ENCODE data around the gene OR9Q1.

OR9Q1 gene

DNA sequence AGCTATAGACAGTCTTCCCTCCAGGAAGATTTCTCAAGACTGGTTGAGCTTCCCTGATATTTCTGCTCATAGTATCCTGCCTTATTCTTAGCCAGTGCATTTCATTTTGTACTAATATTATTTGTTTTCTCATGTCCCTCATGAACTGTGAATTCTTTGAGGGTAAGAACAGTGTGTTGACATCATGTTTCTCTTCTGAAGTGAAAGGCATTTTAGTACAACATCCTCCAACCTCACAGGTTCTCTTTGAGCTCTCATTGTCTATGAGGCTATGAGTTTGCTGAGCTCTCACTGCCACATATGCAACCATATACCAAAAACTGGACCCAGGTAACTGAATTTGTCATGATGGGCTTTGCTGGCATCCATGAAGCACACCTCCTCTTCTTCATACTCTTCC is 7.0 kb downstream of the OR9Q1 start, which contains the start of gene OR6Q1:
OR6Q1 (plus strand) TSS at position 301 of the 400 bp plus-strand sequence; CDS start at position 301, 0 bp downstream.
- POLR2A ChIA-PET, result no interaction called here
- H3K4me3 ChIP-seq (ENCODE audit: control insufficient read depth in 1 of 7, extremely low read depth in 1 of 7, insufficient read depth in 4 of 7, low read depth in 2 of 7, low read length in 6 of 7), result no peak within 1 kb of the TSS
- H3K27ac ChIP-seq (ENCODE audit: insufficient read depth in 1 of 2, low read depth in 1 of 2, low read length in 2 of 2, poor library complexity in 1 of 2, severe bottlenecking in 2 of 2), result no peak within 1 kb of the TSS
- H3K36me3 ChIP-seq (ENCODE audit: control insufficient read depth in 4 of 4, insufficient read depth in 4 of 4, low read length in 3 of 4), result no peaks in the 10 kb centered on the region
- H3K9me3 ChIP-seq (ENCODE audit: control extremely low read depth in 1 of 5, control insufficient read depth in 4 of 5, insufficient read depth in 2 of 5, low read depth in 1 of 5, low read length in 4 of 5), result peaks cover 0 to 3% (median 0%) of the 10 kb centered on the region in 5 experiments
- DNase-seq, result no peak
- H3K4me1 ChIP-seq (ENCODE audit: control extremely low read depth in 1 of 4, control insufficient read depth in 4 of 4, insufficient read depth in 4 of 4, low read length in 3 of 4), result no peaks in the 10 kb centered on the region
- CTCF ChIA-PET, result no interaction called here
- H3K27me3 ChIP-seq (replicated peaks in 2 of 5; ENCODE audit: control insufficient read depth in 4 of 5, insufficient read depth in 5 of 5, low read length in 4 of 5), result no peaks in the 10 kb centered on the region

DNA sequence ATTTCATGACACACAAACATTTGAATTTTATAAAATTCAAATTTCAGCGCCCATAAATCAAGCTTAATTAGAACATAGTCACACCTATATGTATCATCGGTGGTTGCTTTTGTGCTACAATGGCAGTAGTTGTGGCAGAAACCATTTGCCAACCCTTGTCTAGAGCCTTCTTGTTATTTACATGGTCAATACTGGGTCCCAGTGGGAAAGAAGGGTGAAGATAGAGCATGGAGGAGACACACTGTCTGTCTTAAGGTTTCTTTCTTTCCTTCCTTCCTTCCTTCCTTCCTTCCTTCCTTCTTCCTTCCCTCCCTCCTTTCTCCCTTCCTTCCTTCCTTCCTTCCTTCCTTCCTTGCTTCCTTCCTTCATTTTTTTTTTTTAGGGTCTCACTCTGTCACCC is 10.8 kb downstream of the OR9Q1 start:
- H3K27ac ChIP-seq (ENCODE audit: insufficient read depth in 1 of 2, low read depth in 1 of 2, low read length in 2 of 2, poor library complexity in 1 of 2, severe bottlenecking in 2 of 2), result no peak overlapping the region
- H3K4me1 ChIP-seq (ENCODE audit: control extremely low read depth in 1 of 4, control insufficient read depth in 4 of 4, insufficient read depth in 4 of 4, low read length in 3 of 4), result no peaks in the 10 kb centered on the region
- no CpG with 5 or more reads among the region's 2 CpGs for WGBS (ENCODE audit: insufficient coverage)
- no peak for DNase-seq
- peaks cover 0 to 8% (median 0%) of the 10 kb centered on the region in 5 experiments for H3K9me3 ChIP-seq (ENCODE audit: control extremely low read depth in 1 of 5, control insufficient read depth in 4 of 5, insufficient read depth in 2 of 5, low read depth in 1 of 5, low read length in 4 of 5)
- no peaks in the 10 kb centered on the region for H3K36me3 ChIP-seq (ENCODE audit: control insufficient read depth in 4 of 4, insufficient read depth in 4 of 4, low read length in 3 of 4)
- no peaks in the 10 kb centered on the region for H3K27me3 ChIP-seq (replicated peaks in 2 of 5; ENCODE audit: control insufficient read depth in 4 of 5, insufficient read depth in 5 of 5, low read length in 4 of 5)
- CTCF ChIA-PET, result no interaction called here
- POLR2A ChIA-PET, result no interaction called here
- no peak overlapping the region for H3K4me3 ChIP-seq (ENCODE audit: control insufficient read depth in 1 of 7, extremely low read depth in 1 of 7, insufficient read depth in 4 of 7, low read depth in 2 of 7, low read length in 6 of 7)

DNA sequence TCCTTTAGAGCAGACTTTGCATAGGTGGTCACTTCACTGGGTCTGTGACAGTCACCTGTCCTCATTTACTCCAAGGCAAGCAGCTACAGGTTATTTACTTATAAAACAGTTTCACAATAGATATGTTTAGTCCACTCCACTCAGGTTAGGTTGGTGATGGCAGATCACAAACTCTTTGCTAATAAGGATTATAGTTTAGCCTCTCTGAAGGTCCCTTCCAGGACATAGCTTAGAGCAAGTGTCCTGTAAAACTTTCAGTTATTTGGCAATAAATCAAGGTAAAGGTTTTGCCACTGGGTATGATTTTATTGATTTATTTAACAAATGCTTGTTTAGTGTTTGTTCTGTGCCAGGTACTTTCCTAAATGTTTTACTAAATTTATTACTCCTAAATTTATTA is 15.9 kb downstream of the OR9Q1 start:
- no peaks in the 10 kb centered on the region for H3K4me1 ChIP-seq (ENCODE audit: control extremely low read depth in 1 of 4, control insufficient read depth in 4 of 4, insufficient read depth in 4 of 4, low read length in 3 of 4)
- ChIA-PET CTCF (no interaction called here), POLR2A (no interaction called here)
- no peaks in the 10 kb centered on the region for H3K36me3 ChIP-seq (ENCODE audit: control insufficient read depth in 4 of 4, insufficient read depth in 4 of 4, low read length in 3 of 4)
- DNase-seq, result no peak
- peaks cover 0 to 6% (median 0%) of the 10 kb centered on the region in 5 experiments for H3K9me3 ChIP-seq (ENCODE audit: control extremely low read depth in 1 of 5, control insufficient read depth in 4 of 5, insufficient read depth in 2 of 5, low read depth in 1 of 5, low read length in 4 of 5)
- no peaks in the 10 kb centered on the region for H3K27me3 ChIP-seq (replicated peaks in 2 of 5; ENCODE audit: control insufficient read depth in 4 of 5, insufficient read depth in 5 of 5, low read length in 4 of 5)
- no peak overlapping the region for H3K27ac ChIP-seq (ENCODE audit: insufficient read depth in 1 of 2, low read depth in 1 of 2, low read length in 2 of 2, poor library complexity in 1 of 2, severe bottlenecking in 2 of 2)
- H3K4me3 ChIP-seq (ENCODE audit: control insufficient read depth in 1 of 7, extremely low read depth in 1 of 7, insufficient read depth in 4 of 7, low read depth in 2 of 7, low read length in 6 of 7), result no peak overlapping the region

DNA sequence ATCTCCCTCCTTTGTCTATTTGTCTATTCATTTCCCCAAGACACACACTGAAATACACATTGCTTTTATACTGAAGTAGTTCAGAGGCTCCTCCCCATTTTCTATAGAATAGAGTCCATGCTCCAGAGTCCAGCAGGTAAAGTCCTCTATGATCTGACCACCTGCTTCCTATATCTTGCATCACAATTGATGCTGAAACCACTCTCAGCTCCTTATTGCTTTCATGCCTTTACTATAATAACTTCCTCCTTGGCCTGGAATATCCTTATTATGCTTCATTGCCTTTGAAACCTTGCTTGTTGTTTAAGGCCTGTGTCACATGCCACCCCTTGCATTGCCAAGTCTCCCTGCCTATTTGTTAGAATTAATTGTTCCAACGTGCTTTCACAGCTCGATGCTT is 19.7 kb downstream of the OR9Q1 start:
- DNase-seq, result no peak
- no CpG with 5 or more reads among the region's 2 CpGs for WGBS (ENCODE audit: insufficient coverage)
- Histone ChIP-seq H3K4me3 (ENCODE audit: control insufficient read depth in 1 of 7, extremely low read depth in 1 of 7, insufficient read depth in 4 of 7, low read depth in 2 of 7, low read length in 6 of 7) (no peak overlapping the region), H3K36me3 (ENCODE audit: control insufficient read depth in 4 of 4, insufficient read depth in 4 of 4, low read length in 3 of 4) (no peaks in the 10 kb centered on the region), H3K27me3 (replicated peaks in 2 of 5; ENCODE audit: control insufficient read depth in 4 of 5, insufficient read depth in 5 of 5, low read length in 4 of 5) (no peaks in the 10 kb centered on the region), H3K9me3 (ENCODE audit: control extremely low read depth in 1 of 5, control insufficient read depth in 4 of 5, insufficient read depth in 2 of 5, low read depth in 1 of 5, low read length in 4 of 5) (no peaks in the 10 kb centered on the region), H3K27ac (ENCODE audit: insufficient read depth in 1 of 2, low read depth in 1 of 2, low read length in 2 of 2, poor library complexity in 1 of 2, severe bottlenecking in 2 of 2) (no peak overlapping the region), H3K4me1 (ENCODE audit: control extremely low read depth in 1 of 4, control insufficient read depth in 4 of 4, insufficient read depth in 4 of 4, low read length in 3 of 4) (no peaks in the 10 kb centered on the region)
- CTCF ChIA-PET, result interaction anchor here (0.7 kb wide), 1 partner anchor 8 kb away, joined by 3 read pairs; no protein-coding TSS in a partner anchor
- POLR2A ChIA-PET, result no interaction called here

DNA sequence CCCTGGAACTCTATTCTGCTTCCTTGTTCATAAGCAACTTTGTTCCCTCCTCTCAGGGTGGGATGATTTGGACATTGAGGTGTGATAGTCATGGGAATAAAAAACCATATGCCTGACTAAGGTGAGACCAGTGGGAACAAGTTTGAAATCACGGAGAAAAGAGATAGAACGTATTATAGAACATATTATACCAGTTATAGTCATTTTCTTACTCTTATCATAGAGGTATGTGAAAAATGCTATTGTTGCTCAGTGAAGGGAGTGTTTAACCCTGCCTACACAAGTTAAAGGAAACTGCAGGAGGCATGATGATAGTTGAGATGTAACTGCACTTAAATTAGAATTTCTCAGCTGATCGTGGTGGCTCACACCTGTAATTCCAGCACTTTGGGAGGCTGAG is 22.6 kb downstream of the OR9Q1 start:
- 100% methylated on average over 1 of the region's 3 CpGs for whole genome bisulfite sequencing (ENCODE audit: insufficient coverage)
- POLR2A ChIA-PET, result no interaction called here
- H3K4me3 ChIP-seq (ENCODE audit: control insufficient read depth in 1 of 7, extremely low read depth in 1 of 7, insufficient read depth in 4 of 7, low read depth in 2 of 7, low read length in 6 of 7), result no peak overlapping the region
- DNase-seq, result no peak
- H3K4me1 ChIP-seq (ENCODE audit: control extremely low read depth in 1 of 4, control insufficient read depth in 4 of 4, insufficient read depth in 4 of 4, low read length in 3 of 4), result no peaks in the 10 kb centered on the region
- no peak overlapping the region for H3K27ac ChIP-seq (ENCODE audit: insufficient read depth in 1 of 2, low read depth in 1 of 2, low read length in 2 of 2, poor library complexity in 1 of 2, severe bottlenecking in 2 of 2)
- no peaks in the 10 kb centered on the region for H3K36me3 ChIP-seq (ENCODE audit: control insufficient read depth in 4 of 4, insufficient read depth in 4 of 4, low read length in 3 of 4)
- H3K27me3 ChIP-seq (replicated peaks in 2 of 5; ENCODE audit: control insufficient read depth in 4 of 5, insufficient read depth in 5 of 5, low read length in 4 of 5), result no peaks in the 10 kb centered on the region
- CTCF ChIA-PET, result no interaction called here
- no peaks in the 10 kb centered on the region for H3K9me3 ChIP-seq (ENCODE audit: control extremely low read depth in 1 of 5, control insufficient read depth in 4 of 5, insufficient read depth in 2 of 5, low read depth in 1 of 5, low read length in 4 of 5)

DNA sequence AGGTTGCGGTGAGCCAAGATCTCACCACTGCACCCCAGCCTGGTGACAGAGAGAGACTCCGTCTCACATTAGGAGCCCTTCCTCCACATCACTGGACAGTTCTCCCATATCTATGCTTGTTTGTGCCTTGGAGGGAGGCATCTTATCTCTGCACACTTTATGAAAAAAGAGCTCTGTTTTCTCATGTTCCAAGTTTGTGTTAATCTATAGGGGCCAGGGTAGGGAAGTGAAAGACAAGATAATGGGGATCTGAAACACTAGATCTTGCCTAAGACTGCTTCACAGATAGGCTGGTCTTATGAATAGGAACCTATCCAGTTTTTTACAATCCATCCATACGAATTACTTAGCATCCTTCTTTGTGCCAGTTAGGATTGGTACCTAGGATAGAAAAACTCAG is 24.1 kb downstream of the OR9Q1 start:
- DNase-seq, result no peak
- no peaks in the 10 kb centered on the region for H3K4me1 ChIP-seq (ENCODE audit: control extremely low read depth in 1 of 4, control insufficient read depth in 4 of 4, insufficient read depth in 4 of 4, low read length in 3 of 4)
- ChIA-PET POLR2A (no interaction called here), CTCF (no interaction called here)
- no peak overlapping the region for H3K27ac ChIP-seq (ENCODE audit: insufficient read depth in 1 of 2, low read depth in 1 of 2, low read length in 2 of 2, poor library complexity in 1 of 2, severe bottlenecking in 2 of 2)
- 100% methylated on average over 1 of the region's 3 CpGs for WGBS (ENCODE audit: insufficient coverage)
- no peaks in the 10 kb centered on the region for H3K9me3 ChIP-seq (ENCODE audit: control extremely low read depth in 1 of 5, control insufficient read depth in 4 of 5, insufficient read depth in 2 of 5, low read depth in 1 of 5, low read length in 4 of 5)
- H3K4me3 ChIP-seq (ENCODE audit: control insufficient read depth in 1 of 7, extremely low read depth in 1 of 7, insufficient read depth in 4 of 7, low read depth in 2 of 7, low read length in 6 of 7), result no peak overlapping the region
- no peaks in the 10 kb centered on the region for H3K27me3 ChIP-seq (replicated peaks in 2 of 5; ENCODE audit: control insufficient read depth in 4 of 5, insufficient read depth in 5 of 5, low read length in 4 of 5)
- H3K36me3 ChIP-seq (ENCODE audit: control insufficient read depth in 4 of 4, insufficient read depth in 4 of 4, low read length in 3 of 4), result no peaks in the 10 kb centered on the region

DNA sequence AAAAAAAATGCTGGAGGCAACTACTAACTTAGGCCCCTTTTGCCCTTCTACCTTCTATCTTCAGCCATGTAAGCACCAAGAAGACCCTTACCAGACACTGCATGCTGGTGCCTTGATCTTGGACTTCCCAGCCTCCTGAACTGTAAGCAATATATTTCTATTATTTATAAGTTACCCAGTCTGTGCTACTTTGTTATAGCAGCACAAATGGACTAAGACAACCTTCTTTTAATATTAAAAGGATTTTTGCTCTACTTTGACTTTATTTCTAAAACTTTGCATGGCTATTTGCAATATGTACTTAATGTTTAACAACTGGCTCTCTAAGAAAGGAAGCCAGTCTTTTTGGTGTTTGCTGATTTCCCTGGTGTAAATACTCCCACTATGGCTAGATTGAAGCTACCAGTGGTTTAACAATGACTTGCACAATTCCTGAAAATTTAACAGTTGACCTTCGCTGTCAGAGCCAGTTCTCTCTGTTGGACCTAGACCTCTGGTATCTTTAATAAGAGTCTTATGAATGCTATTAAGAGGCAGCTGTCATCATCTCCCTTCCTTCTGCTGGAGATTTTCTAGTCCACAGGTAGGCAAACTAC is 32.2 kb downstream of the OR9Q1 start:
- H3K36me3 ChIP-seq (ENCODE audit: control insufficient read depth in 4 of 4, insufficient read depth in 4 of 4, low read length in 3 of 4), result no peaks in the 10 kb centered on the region
- peaks cover 0 to 3% (median 0%) of the 10 kb centered on the region in 4 experiments for H3K4me1 ChIP-seq (ENCODE audit: control extremely low read depth in 1 of 4, control insufficient read depth in 4 of 4, insufficient read depth in 4 of 4, low read length in 3 of 4)
- POLR2A ChIA-PET, result no interaction called here
- H3K27ac ChIP-seq (ENCODE audit: insufficient read depth in 1 of 2, low read depth in 1 of 2, low read length in 2 of 2, poor library complexity in 1 of 2, severe bottlenecking in 2 of 2), result no peak overlapping the region
- H3K27me3 ChIP-seq (replicated peaks in 2 of 5; ENCODE audit: control insufficient read depth in 4 of 5, insufficient read depth in 5 of 5, low read length in 4 of 5), result no peaks in the 10 kb centered on the region
- DNase-seq, result no peak
- H3K9me3 ChIP-seq (ENCODE audit: control extremely low read depth in 1 of 5, control insufficient read depth in 4 of 5, insufficient read depth in 2 of 5, low read depth in 1 of 5, low read length in 4 of 5), result no peaks in the 10 kb centered on the region
- CTCF ChIA-PET, result no interaction called here
- H3K4me3 ChIP-seq (ENCODE audit: control insufficient read depth in 1 of 7, extremely low read depth in 1 of 7, insufficient read depth in 4 of 7, low read depth in 2 of 7, low read length in 6 of 7), result no peak overlapping the region
- 100% methylated on average over 1 of the region's 1 CpG for WGBS (ENCODE audit: insufficient coverage)

Data from common myeloid progenitor, CD34-positive (primary cell).